ENCODE measurements around the gene RUVBL1. TPM values are rescaled to one million over a fixed set of nuclear protein-coding genes. Genes with fewer than 3 reads are reported as not detected.

RUVBL1 gene
- total and polyA plus RNA-seq, 2 of the 4 experiments (the other 2 are of a cell fraction) = 68.7 to 83.3 TPM

GRCh38 chr3:128082546-128082945 lies 41.1 kb downstream of the RUVBL1 start:
- H3K4me1 ChIP-seq (ENCODE audit: control insufficient read depth, insufficient read depth, low read length) = peaks cover 30% of the 10 kb centered on the region
- H3K18ac ChIP-seq (ENCODE audit: low read depth, low read length) = no peak overlapping the region
- dilution Hi-C loops (cut with HindIII; ENCODE audit: low sequenced_read_pairs, unreplicated experiment) = no loop called here
- H3K9me3 ChIP-seq (ENCODE audit: control insufficient read depth, insufficient read depth, low read length) = no peaks in the 10 kb centered on the region
- in situ Hi-C loops (cut with MboI; ENCODE audit: low sequenced_read_pairs) = no loop called here
- no peak overlapping the region for H3K56ac ChIP-seq (ENCODE audit: extremely low read depth, insufficient read depth, low read length)
- ATAC-seq (ENCODE audit: low read depth) = no peak
- H2BK20ac ChIP-seq (ENCODE audit: low read depth, low read length) = no peak overlapping the region
- H3K9ac ChIP-seq (ENCODE audit: low read depth, low read length) = no peak overlapping the region
- TF ChIP-seq MXI1 (IDR thresholded peaks at IDR 0.05; ENCODE audit: borderline replicate concordance, low read depth, low read length) (no peak), RAD21 (IDR thresholded peaks at IDR 0.05; ENCODE audit: low read length) (no peak), NFE2L2 (IDR thresholded peaks at IDR 0.05; ENCODE audit: low read depth, low read length) (no peak), MAFK (IDR thresholded peaks at IDR 0.05; ENCODE audit: low read depth, low read length) (no peak)
- TF ChIP-seq, protein P1, sequence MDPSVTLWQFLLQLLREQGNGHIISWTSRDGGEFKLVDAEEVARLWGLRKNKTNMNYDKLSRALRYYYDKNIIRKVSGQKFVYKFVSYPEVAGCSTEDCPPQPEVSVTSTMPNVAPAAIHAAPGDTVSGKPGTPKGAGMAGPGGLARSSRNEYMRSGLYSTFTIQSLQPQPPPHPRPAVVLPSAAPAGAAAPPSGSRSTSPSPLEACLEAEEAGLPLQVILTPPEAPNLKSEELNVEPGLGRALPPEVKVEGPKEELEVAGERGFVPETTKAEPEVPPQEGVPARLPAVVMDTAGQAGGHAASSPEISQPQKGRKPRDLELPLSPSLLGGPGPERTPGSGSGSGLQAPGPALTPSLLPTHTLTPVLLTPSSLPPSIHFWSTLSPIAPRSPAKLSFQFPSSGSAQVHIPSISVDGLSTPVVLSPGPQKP (IDR thresholded peaks at IDR 0.05; ENCODE audit: borderline replicate concordance, low read depth, low read length) = no peak
- H2AK9ac ChIP-seq (replicated peaks; ENCODE audit: low read depth, low read length, poor library complexity) = no peak overlapping the region
- POLR2A ChIA-PET (ENCODE audit: unreplicated experiment) = no interaction called here
- no peak overlapping the region for H4K91ac ChIP-seq (ENCODE audit: insufficient read depth, low read depth, low read length)
- no peak overlapping the region for H2BK120ac ChIP-seq (ENCODE audit: low read depth, low read length)
- H3K14ac ChIP-seq (replicated peaks; ENCODE audit: low read depth, low read length) = no peak overlapping the region
- H3K27ac ChIP-seq (ENCODE audit: insufficient read depth, low read length) = no peak overlapping the region
- H3K9me1 ChIP-seq (ENCODE audit: insufficient read depth, low read length) = peaks cover 35% of the 10 kb centered on the region
- H4K5ac ChIP-seq (ENCODE audit: low read depth, low read length) = no peak overlapping the region
- no peak overlapping the region for H2AK5ac ChIP-seq (ENCODE audit: low read depth, low read length)
- H3K4me3 ChIP-seq (ENCODE audit: insufficient read depth, low read depth, low read length) = no peak overlapping the region
- no peaks in the 10 kb centered on the region for H3K27me3 ChIP-seq (ENCODE audit: control insufficient read depth, insufficient read depth, low read length)
- no peak overlapping the region for H4K8ac ChIP-seq (ENCODE audit: low read depth in 2 of 2, low read length in 2 of 2)
- no peak overlapping the region for H2AFZ ChIP-seq (replicated peaks; ENCODE audit: low read length, poor library complexity)
- no peak for DNase-seq
- H2BK5ac ChIP-seq (ENCODE audit: low read depth, low read length, poor library complexity, severe bottlenecking) = no peak overlapping the region
- intact Hi-C loops (cut with micrococcal nuclease) = no loop called here
- no peak overlapping the region for H2BK15ac ChIP-seq (ENCODE audit: low read depth, low read length)
- 0 out of 2 replicates have a peak overlapping the region, but pooled peaks have one; percentile 66 for H3K4ac ChIP-seq (ENCODE audit: low read depth, low read length)
- H3K79me1 ChIP-seq (ENCODE audit: low read depth in 1 of 2, low read length in 2 of 2) = peaks cover 0 to 53% of the 10 kb centered on the region in 2 experiments; a peak in 2 of 4 replicates
- no TSS peak for BruUV-seq (replicated peaks)
- H3K36me3 ChIP-seq (ENCODE audit: control insufficient read depth, insufficient read depth, low read length) = peaks cover 14% of the 10 kb centered on the region
- H3K4me2 ChIP-seq (ENCODE audit: low read depth, low read length) = no peak overlapping the region
- 100% methylated on average over 2 of the region's 10 CpGs; no CpG with 5 or more reads in 1 of the 2 experiments for WGBS, 2 experiments (ENCODE audit: extremely low coverage in 2 of 2, insufficient read length in 1 of 2)
- no peak overlapping the region for H3K23ac ChIP-seq (ENCODE audit: low read depth, low read length)
- peaks cover 19% of the 10 kb centered on the region for H4K20me1 ChIP-seq (ENCODE audit: insufficient read depth, low read length)
- CTCF ChIA-PET = interaction anchor here (1.8 kb wide), 1 partner anchor 13 kb away, joined by 6 read pairs; no protein-coding TSS in a partner anchor

All from IMR-90 (cell line).